Vagina (tissue), 2 donors: ENCODE data around the gene SLC37A3. TPM values are rescaled to one million over a fixed set of nuclear protein-coding genes. Genes with fewer than 3 reads are reported as not detected.
"Not testable (repeated sequence)": the region's sequence is repeated elsewhere in the genome, so short reads cannot be mapped to it uniquely, and the experiment has no call there.

Source experiments
- DNase-seq, 2 donors: peaks; one replicate each; pipeline ENCODE4 v3.0.0-alpha.2; 2017; ENCODE audit errors: extremely low spot score in 2 of 2
- H3K27ac ChIP-seq: fragments of 200-600 bp; sonication (generic); one replicate; pipeline ENCODE4 v1.5.1; 2019
- H3K27me3 ChIP-seq: fragments of 200-600 bp; sonication (generic); one replicate; pipeline ENCODE4 v1.5.1; 2019
- H3K36me3 ChIP-seq, 2 donors: fragments of 200-600 bp; sonication (generic); one replicate each; pipeline ENCODE4 v1.5.1; 2017 to 2019
- H3K4me1 ChIP-seq: fragments of 200-600 bp; sonication (generic); one replicate; pipeline ENCODE4 v1.5.1; 2019
- H3K4me3 ChIP-seq, 2 donors: fragments of 200-600 bp; sonication (generic); 1 replicate in 1 of 2; 2 replicates in 1 of 2; pipeline ENCODE4 v1.5.1; 2016 to 2019
- H3K9me3 ChIP-seq: fragments of 200-600 bp; sonication (generic); one replicate; pipeline ENCODE4 v1.5.1; 2019
- POLR2A ChIP-seq, 2 donors: fragments of 450-650 bp; IDR thresholded peaks; one replicate each; pipeline ENCODE4 v1.6.1; 2017; ENCODE audit warnings: antibody characterized with exemption in 2 of 2, mild to moderate bottlenecking in 2 of 2, moderate library complexity in 2 of 2
- POLR2AphosphoS5 ChIP-seq, 2 donors: sonication (generic); formaldehyde crosslinking; IDR thresholded peaks; one replicate each; pipeline ENCODE4 v1.9.0; 2017; ENCODE audit warnings: antibody characterized with exemption in 2 of 2, mild to moderate bottlenecking in 2 of 2, low read depth in 1 of 2; ENCODE audit not compliant: insufficient read depth in 1 of 2
- intact Hi-C: fragments of 100-400 bp; cut with DNase I; formaldehyde crosslinking; loops from one replicate; pipeline ENCODE4 v1.15.1; 2023
- total RNA-seq: library from RNA; depleted of rRNA; stranded (reverse); fragments of >200 nt; gene quantifications from one replicate; pipeline ENCODE4 v1.2.3, GENCODE V29; 2016
- TF ChIP-seq, protein P1 (sequence below), 3 experiments: fragments of 450-650 bp in 2 of 3; fragments of 200-600 bp in 1 of 3; sonication (generic) in 1 of 3; IDR thresholded peaks; one replicate each; pipeline ENCODE4 v1.5.1; 2017 to 2019; ENCODE audit warnings: antibody characterized with exemption in 3 of 3, mild to moderate bottlenecking in 2 of 3, moderate library complexity in 2 of 3

Gene SLC37A3
- total RNA-seq, 1 donor from 2014 or later: 80.8 TPM

DNA sequence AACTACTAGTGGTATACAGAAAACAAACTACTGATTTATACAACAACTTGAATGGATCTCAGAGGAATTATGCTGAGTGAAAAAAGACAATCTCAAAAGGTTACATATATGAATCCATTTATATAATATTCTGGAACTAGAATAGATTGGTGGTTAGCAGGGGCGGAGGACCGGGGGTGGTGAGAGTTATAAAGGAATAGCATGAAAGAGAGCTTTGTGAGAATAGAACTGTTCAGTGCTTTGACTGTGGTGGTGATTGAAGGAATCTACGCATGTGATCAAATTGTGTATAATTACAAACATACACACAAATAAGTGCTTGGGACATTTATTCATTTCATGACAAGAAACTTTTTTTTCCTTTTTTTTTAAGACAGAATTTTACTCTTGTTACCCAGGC is 25.2 kb upstream of the SLC37A3 start:
- Histone ChIP-seq H3K27ac (no peak overlapping the region), H3K9me3 (no peaks in the 10 kb centered on the region), H3K4me3 (no peak overlapping the region), H3K27me3 (no peaks in the 10 kb centered on the region), H3K36me3 (no peaks in the 10 kb centered on the region), H3K4me1 (no peaks in the 10 kb centered on the region)
- intact Hi-C loops: no loop called here
- no peak for DNase-seq
- TF ChIP-seq POLR2AphosphoS5 (IDR thresholded peaks at IDR 0.05; ENCODE audit: insufficient read depth in 1 of 2, low read depth in 1 of 2): no peak
- TF ChIP-seq, protein P1, sequence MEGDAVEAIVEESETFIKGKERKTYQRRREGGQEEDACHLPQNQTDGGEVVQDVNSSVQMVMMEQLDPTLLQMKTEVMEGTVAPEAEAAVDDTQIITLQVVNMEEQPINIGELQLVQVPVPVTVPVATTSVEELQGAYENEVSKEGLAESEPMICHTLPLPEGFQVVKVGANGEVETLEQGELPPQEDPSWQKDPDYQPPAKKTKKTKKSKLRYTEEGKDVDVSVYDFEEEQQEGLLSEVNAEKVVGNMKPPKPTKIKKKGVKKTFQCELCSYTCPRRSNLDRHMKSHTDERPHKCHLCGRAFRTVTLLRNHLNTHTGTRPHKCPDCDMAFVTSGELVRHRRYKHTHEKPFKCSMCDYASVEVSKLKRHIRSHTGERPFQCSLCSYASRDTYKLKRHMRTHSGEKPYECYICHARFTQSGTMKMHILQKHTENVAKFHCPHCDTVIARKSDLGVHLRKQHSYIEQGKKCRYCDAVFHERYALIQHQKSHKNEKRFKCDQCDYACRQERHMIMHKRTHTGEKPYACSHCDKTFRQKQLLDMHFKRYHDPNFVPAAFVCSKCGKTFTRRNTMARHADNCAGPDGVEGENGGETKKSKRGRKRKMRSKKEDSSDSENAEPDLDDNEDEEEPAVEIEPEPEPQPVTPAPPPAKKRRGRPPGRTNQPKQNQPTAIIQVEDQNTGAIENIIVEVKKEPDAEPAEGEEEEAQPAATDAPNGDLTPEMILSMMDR (IDR thresholded peaks at IDR 0.05): no peak
- no peak for TF ChIP-seq POLR2A (IDR thresholded peaks at IDR 0.05)

DNA sequence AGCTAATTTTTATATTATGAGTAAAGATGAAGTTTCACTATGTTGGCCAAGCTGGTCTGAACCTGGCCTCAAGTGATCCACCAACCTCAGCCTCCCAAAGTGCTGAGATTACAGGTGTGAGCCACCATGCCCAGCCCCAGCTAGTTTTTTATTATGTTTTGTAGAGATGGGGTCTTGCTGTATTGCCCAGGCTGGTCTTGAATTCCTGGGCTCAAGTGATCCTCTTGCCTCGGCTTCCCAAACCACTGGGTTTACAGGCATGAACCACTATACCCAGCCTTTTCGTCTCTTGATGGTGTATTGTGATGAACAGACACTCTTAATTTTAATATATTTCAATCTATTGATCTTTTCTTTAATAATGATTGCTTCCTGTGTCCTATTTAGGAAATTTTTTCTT is 23.2 kb upstream of the SLC37A3 start:
- no peaks in the 10 kb centered on the region for H3K36me3 ChIP-seq
- TF ChIP-seq POLR2A (IDR thresholded peaks at IDR 0.05) (no peak), POLR2AphosphoS5 (IDR thresholded peaks at IDR 0.05; ENCODE audit: insufficient read depth in 1 of 2, low read depth in 1 of 2) (no peak)
- TF ChIP-seq, protein P1 (IDR thresholded peaks at IDR 0.05): no peak
- intact Hi-C loops: no loop called here

DNA sequence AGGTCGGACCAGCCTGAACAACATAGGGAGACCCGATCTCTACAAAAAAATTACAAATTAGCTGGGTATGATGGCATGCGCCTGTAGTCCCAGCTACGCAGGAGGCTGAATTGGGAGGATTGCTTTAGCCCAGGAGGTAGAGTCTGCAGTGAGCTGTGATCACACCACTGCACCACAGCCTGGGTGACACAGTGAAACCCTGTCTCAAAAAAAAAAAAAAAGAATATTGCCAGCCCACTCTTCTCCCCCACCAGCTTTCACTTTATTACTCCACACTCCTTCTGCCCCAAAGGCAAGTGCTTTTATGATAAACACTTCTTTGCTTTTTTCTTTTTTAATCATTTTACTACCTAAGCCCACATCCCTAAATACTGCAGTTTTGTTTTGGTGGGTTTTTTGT is 20.3 kb upstream of the SLC37A3 start:
- no peak overlapping the region for H3K4me3 ChIP-seq
- DNase-seq: no peak
- no peaks in the 10 kb centered on the region for H3K9me3 ChIP-seq
- H3K4me1 ChIP-seq: no peaks in the 10 kb centered on the region
- no peaks in the 10 kb centered on the region for H3K36me3 ChIP-seq
- H3K27ac ChIP-seq: no peak overlapping the region
- TF ChIP-seq POLR2AphosphoS5 (IDR thresholded peaks at IDR 0.05; ENCODE audit: insufficient read depth in 1 of 2, low read depth in 1 of 2) (no peak), POLR2A (IDR thresholded peaks at IDR 0.05) (no peak)
- TF ChIP-seq, protein P1 (IDR thresholded peaks at IDR 0.05): no peak
- intact Hi-C loops: no loop called here
- no peaks in the 10 kb centered on the region for H3K27me3 ChIP-seq

More for the DNA sequence above, 23.2 kb upstream of the SLC37A3 start:
- Histone ChIP-seq H3K9me3 (no peaks in the 10 kb centered on the region), H3K4me3 (no peak overlapping the region), H3K27ac (no peak overlapping the region), H3K27me3 (no peaks in the 10 kb centered on the region), H3K4me1 (no peaks in the 10 kb centered on the region)
- DNase-seq: no peak

DNA sequence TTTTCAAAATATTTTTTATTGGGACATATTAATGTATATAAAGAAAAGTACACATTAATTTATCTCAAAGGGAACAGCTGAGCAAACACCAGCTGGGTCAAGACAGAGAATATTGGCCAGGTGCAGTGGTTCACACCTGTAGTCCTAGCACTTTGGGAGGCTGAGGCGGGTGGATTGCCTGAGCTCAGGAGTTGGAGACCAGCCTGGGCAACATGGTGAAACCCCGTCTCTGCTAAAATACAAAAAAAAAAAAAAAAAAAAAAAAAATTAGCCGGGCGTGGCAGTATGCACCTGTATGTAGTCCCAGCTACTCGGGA is 19.8 kb upstream of the SLC37A3 start:
- H3K9me3 ChIP-seq, H3K27ac ChIP-seq, H3K4me1 ChIP-seq, DNase-seq, H3K27me3 ChIP-seq, intact Hi-C loops, H3K36me3 ChIP-seq, H3K4me3 ChIP-seq: not testable (repeated sequence)

- Histone ChIP-seq H3K27ac (no peak overlapping the region), H3K4me3 (no peak overlapping the region), H3K27me3 (no peaks in the 10 kb centered on the region), H3K9me3 (no peaks in the 10 kb centered on the region), H3K4me1 (no peaks in the 10 kb centered on the region), H3K36me3 (no peaks in the 10 kb centered on the region)
- DNase-seq: no peak
- TF ChIP-seq POLR2A (IDR thresholded peaks at IDR 0.05): no peak
- TF ChIP-seq POLR2AphosphoS5 (IDR thresholded peaks at IDR 0.05; ENCODE audit: insufficient read depth in 1 of 2, low read depth in 1 of 2): no peak
- TF ChIP-seq, protein P1 (IDR thresholded peaks at IDR 0.05): no peak
- intact Hi-C loops: no loop called here
Observed at GRCh38 chr7:140417456-140418155, 19.3 kb upstream of the SLC37A3 start.
